ENCODE data around the gene NOTCH3.

The NOTCH3 gene

GRCh38 chr19:15159251-15159650, 41.5 kb downstream of the NOTCH3 start:
- DNase-seq = no peak

DNA sequence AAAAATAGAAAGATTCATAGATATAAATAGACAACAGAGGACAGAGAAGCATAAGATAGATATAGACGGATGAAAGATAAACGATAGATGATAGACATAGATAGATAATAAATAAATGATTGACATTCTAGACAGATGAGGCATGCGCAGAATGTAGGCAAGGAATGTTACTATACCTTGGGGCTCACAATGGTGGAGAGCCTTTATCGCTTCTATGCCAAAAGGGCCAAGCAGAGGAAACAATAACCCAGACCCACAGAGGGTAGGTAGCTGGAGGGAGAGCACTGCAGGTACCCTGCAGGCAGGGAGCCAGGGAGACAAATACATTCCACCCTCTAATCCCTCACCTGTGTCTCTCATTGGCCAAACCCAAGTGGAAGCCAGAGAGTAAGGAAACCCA, 44.4 kb downstream of the NOTCH3 start:
- DNase-seq = no peak

DNA sequence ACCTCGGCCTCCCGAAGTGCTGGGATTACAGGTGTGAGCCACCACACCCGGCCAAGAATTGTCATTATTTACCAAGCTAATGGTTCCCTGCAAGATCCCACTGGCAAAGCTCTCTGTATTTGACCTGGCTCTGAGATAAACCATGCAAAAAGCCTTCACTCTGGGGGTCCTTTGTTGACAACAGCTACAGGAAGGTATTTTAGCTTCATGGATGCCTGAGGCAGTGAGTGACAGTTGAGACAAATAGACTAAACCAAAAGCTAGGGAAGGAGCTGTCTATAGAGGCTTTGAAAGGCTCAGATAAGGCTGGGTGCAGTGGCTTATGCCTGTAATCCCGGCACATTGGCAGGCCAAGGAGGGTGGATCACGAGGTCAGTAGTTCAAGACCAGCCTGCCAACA, 45.5 kb downstream of the NOTCH3 start:
- no peak for DNase-seq

DNA sequence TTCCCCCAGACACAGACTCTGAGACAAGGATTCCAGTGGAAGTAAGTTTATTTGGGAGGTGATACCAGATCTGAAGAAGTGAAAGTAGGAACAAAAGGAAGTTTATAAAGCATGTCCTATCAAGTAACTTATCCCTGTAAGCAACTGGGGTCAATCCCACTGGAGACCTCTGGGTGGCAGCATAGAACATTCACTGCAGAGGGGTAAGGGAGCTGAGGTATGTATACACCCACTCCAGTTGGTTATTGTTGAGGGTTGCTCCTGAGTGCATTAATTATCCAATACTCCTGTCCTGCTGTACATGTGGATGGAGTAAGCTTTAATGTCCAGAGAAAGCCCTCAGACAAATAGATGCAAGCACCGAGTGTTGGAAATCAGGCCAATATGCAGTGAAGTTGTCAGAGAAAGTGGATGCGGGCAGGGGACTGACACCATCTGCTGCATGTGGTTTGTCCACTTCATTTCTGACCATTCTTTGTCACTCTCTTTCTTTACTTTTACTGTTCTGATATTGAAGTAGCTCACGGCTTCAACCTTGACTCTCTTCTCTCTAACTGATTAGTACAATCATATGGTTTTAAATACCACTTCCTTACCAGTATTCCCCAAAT, 46.7 kb downstream of the NOTCH3 start:
- no peak for DNase-seq

GRCh38 chr19:15149737-15150136, 51.1 kb downstream of the NOTCH3 start:
- DNase-seq = no peak

DNA sequence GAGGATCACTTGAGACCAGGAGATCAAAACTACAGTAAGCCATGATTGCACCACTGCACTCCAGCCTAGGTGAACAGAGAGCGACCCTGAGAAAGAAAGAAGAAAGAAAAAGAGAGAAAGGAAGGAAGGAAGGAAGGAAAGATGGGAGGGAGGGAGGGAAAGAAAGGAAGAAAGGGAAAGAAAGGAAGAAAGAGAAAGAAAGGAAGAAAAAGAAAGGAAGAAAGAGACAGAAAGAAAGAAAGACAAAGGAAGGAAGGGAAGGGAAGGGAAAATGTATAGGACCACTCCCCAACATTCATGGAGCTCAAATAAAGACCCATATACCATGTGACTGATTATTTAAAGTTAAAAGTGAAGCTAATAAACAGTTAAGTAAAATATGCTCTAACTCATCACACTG, 53.7 kb downstream of the NOTCH3 start:
- no peak for DNase-seq

DNA sequence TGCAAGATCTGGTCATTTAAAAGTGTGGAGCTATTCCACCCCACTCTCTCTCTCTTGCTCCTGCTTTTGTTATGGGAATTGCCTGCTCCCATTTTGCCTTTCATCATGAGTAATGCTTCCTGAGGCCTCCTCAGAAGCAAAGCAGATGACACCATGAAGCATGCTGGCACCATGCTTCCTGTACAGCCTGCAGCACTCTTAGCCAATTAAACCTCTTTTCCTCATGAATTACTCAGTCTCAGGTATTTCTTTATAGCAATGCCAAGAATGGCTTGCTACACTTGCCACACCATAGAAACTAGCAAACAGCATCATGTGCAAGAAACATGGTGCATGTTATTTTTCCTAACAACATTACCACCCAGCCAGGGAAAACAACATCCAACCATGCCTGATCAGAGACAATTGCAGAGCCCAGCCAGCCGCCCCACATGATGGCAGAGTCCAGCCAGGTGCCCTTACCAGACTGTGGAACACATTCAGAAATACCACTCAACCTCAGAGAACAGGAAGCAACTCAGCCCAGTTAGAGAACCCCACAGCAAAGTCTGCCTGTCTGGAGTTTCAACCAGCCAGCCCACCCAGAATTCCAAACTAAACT, 56.6 kb downstream of the NOTCH3 start:
- no peak for DNase-seq

- DNase-seq = no peak
Observed at GRCh38 chr19:15142313-15142712, 58.5 kb downstream of the NOTCH3 start.

DNA sequence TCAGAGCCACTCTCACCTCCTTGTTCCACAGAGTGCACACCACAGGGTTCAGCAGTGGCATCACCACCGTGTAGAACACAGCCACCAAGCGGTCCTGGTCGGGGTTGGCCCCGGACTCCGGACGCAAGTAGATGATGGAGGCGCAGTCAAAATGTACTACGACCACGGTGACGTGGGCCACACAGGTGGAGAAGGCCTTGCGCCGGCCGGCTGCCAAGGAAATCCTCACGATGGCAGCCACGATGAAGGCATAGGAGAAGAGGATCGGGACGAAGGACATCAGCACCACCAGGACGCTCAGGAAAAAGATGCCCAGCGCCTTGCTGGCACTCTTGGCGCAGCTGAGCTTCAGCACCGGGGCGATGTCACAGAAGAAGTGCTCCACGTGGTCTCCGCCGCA, 59.7 kb downstream of the NOTCH3 start:
- DNase-seq = no peak

DNA sequence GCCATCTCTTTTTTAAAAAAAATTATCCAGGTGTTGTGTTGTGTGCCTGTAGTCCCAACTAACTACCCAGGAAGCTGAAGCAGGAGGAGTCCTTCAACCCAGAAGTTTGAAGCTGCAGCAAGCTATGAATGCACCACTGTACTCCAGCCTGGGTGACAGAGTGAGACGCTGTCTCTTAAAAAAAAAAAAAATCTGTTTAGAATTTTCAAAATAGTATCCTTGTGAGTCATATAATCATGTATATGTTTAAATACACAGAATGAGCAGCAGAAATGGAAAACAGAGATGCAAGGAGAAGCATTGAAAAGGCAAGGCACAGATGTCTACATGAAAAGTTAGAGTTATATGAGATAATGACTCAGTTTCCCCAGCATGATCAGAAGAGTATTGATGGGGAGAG, 62.4 kb downstream of the NOTCH3 start:
- DNase-seq = no peak

GRCh38 chr19:15137777-15138176, 63.0 kb downstream of the NOTCH3 start:
- DNase-seq = no peak

DNA sequence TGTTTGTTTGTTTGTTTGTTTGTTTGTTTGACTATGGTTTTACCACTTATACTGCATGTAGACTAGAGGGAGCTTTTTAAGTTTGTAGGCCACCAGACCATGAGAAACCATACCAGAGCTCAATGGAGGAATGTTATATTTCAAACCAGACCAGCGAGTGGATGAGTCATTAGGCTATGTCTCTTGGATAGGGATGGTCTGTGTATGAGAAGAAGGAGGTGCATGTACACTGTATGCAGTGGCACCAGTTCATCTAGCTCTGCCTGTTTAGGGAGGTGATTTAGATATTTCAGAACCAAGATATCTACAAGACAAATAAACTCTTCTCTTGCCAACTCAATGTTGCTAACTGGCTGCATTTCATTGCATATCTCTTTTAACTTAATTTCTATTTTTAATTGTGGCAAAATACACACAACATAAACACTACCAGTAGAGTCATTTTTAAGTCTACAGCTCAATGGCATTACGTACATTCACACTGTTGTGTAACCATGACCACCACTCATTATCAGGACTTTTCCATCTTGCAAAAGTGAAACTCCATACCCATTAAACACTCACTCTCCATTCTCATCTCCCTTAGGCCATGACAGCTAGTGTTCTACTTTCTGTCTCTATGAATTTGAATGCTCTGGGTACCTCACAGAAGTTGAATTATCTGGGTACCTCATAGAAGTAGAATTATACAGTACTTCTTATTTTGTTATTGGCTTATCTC, 64.4 kb downstream of the NOTCH3 start:
- no peak for DNase-seq

DNA sequence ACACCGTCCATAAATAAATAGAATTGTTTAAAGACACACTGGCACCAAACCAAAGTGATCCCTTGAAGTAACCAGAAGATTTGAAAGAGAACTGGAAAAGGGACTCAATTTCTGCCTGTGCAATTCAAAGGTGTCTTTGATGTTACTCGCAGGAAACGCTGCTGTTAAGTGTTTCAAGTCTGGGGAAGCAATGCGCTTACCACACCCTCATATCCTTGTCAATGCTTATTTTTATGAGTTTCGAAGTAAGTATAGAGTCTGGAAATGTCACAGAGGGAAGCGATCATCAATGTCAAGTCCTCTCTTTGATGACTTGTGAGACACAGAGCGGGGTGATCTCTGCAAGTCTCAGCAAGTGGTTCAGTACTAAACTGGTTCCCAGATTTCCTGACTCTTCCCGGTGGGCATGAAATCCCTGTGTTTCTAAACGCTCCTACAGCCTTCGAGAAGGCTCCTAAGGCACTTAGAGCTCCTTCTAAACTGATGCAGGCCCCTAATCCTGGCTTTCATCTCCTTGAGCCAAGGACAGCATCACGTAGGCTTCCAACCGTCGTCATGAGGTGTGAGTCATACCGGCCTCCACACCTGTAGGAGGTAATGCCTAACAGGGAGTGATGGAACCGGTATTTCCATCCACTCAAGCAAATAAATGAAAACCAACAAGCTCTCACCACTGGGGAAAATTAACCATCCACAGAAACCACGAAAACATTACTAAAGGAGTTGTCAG, 70.8 kb downstream of the NOTCH3 start:
- DNase-seq = no peak

- DNase-seq = no peak
Observed at GRCh38 chr19:15128162-15128770, 72.5 kb downstream of the NOTCH3 start.

- no peak for DNase-seq
Observed at GRCh38 chr19:15126131-15126910, 74.5 kb downstream of the NOTCH3 start.

GRCh38 chr19:15125232-15126067, 75.3 kb downstream of the NOTCH3 start:
- DNase-seq = peak; percentile 98

GRCh38 chr19:15124572-15125231, 76.1 kb downstream of the NOTCH3 start:
- no peak for DNase-seq

GRCh38 chr19:15123900-15124299, 76.9 kb downstream of the NOTCH3 start:
- peak; percentile 5 for DNase-seq

DNA sequence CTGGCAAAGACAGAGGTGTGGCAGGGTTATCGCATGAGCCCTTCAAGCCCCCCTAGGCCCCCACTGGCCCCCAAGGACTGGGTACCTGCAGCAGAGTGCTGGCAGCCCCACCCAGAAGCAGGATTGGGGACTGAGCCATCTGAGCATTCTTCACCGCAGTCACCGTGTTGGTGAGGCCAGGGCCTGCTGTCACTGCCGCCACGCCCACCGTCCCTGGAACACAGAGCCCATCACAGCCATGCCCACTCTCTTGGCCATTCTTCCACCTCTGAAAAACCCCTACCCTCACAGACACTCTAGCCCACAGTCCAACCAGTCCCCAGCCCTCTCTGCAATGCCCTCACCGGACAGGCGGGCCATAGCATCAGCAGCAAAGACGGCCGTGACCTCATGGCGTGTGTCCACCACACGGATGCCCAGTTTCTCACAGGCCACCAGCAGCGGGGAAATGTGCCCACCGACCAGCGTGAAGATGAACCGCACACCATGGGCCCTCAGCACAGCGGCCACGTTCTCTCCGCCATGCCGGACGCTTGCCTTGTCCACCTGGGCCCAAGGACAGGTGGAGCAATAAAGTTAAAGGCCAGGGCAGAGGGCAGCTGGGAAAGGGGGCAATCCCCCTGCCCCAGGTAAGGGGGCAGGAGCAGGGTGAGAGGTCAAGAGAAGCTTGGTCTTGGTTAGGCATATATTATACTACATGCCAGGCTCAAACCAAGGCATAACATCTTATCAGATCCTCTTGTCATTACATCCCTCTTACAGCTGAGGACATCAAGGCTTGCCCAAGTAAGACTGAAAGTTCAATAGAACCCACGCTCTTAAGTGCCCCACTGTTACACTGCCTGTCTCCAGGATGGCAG, 77.5 kb downstream of the NOTCH3 start:
- DNase-seq = no peak
